NCI-H1436 treated with DMSO at 0.1 percent for 48 hours (cell line): Measurements from ENCODE around the gene FBXL19.
"Not testable (repeated sequence)": the region's sequence is repeated elsewhere in the genome, so short reads cannot be mapped to it uniquely, and the experiment has no call there.

ENCODE experiments used
- DNase-seq: peaks from one replicate; lab custom pipeline; 2025; lab: John Stamatoyannopoulos, UW

Gene FBXL19

DNA sequence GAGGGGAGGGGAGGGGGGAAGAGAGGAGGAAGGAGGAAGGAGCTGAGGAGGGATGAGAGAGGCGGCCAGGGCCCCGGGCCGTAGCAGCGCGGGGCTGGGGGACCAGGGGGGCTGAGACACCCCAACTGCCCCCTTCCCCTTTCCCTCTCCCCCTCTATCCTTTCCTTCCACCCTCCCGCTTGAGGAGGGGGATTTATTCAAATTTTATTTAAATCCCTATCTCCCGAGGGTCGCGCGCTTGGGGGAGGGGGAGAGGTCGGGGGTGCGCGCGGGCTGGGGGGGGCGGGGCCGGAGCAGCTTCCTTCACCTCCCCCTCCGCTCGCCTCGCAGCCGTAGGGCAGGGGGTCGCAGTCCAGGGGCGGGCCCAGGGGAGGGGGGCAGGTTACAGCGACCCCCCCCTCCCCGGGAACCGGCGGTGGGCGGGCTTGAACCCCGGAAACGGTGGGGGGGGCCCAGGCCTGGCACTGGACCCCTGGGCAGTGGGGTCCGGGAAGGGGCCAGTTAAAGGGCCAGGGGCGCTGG is at the start of gene FBXL19:
TSS of gene FBXL19 (plus strand) at position 19 of the 522 bp plus-strand sequence. CDS start 2,183 bp downstream, outside the sequence.
- DNase-seq: no peak

GRCh38 chr16:30874244-30874820 is 49.0 kb upstream of the FBXL19 start:
- no peak for DNase-seq

DNA sequence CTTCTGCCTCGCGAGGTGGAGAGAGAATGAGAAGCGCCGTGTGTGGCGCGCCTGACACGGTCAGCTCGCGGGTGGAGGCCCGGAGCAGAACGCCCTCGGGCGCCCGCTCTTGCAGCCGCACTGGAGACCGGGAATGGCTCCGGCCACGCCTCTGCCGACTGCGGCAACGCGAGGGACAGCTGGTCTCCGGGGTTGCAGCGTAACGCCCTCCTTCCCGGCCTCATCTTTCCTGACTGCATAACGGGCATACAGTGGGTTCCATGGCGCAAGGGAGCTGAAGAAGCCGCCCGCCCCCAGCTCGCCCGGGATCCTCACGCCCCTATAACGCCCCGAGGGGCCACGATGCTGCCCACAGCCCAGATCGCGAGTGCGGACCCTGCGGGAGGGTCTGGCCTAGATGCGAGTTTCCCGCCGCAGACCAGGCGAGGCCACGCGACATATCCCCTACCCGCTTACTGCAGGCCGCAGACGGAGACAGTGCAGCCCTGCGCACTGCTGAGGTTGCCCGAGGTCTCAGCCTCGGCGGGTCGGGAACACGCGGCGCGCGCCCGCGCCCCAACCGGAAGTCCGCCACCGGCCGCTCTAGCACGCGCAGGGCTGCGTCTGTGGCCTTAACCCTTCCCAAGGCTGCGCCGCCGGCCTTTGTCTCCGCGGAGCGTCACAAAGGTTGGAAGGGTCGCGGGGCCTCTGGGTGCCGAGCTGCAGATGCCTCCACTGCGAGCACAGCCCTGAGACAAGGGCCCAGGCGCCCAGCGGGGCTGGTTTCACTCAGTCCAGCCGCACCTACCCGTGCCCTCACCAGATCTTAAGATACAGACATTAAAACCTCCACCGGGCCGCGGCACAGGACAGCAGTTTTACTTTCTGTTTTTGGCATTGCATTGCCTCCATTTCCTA is 48.3 kb upstream of the FBXL19 start:
- no peak for DNase-seq

DNA sequence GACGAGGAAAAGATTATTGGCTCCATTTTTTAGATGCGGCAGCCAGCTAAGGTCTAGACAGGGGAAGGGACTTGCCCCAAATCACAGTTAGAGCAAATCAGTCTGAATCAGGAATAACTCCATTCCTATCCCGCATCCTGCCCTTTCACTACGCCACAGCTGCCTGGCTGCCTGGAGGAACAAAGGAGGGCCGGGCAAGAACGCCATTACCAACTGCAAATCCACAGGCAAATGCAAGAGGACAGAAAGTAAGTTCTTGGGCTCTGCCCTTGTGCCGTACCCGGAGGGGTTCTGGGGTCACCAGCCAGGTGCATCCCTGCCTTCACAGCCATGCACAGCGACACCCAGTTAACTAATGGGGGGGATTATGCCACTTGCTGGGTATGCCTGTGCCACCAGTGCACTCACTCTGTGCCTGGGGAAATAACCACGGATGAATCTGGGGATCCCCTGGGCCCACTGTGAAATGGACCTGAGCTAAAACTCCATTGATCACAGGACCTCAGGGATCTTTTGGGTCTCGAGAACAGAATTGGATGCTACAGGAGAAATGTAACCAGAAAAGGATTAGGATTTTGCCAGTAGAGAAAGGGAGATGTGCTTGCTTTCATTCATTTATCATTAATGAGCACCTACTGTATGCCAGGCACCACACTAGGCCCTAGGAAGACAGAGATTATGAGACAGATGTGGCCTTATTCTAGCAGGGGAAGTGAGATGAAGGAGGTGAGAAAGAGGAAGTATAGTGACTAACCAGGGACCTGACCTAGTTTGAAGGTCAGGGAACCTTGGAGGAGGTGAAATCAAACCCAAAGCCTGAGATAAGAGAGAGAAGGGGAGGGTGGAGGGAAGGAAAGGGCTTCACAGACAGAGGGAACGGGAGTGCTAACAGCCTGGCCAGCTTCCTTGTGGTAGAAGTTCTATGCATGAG is 47.2 kb upstream of the FBXL19 start:
- no peak for DNase-seq

DNA sequence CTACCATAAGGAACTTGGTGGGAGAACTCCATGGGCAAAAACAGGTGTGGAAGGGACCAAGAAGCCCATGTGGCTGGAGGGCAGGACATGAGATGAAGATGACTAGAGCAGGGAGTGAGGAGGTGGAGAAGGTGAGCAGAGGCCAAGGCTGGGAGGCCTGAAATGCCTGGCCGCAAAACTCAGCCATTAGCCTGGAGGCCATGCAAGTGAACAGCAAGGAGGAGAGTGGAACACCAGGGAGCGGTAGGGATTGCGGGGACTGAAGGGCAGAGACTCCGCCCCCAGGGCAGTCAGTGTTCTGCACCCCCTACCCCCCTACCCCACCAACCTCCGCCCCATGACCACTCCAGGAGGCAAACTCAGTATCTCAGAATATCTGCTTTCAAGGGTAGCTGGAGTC is 46.5 kb upstream of the FBXL19 start:
- DNase-seq: no peak

GRCh38 chr16:30882429-30883310 is 40.7 kb upstream of the FBXL19 start:
- no peak for DNase-seq

DNA sequence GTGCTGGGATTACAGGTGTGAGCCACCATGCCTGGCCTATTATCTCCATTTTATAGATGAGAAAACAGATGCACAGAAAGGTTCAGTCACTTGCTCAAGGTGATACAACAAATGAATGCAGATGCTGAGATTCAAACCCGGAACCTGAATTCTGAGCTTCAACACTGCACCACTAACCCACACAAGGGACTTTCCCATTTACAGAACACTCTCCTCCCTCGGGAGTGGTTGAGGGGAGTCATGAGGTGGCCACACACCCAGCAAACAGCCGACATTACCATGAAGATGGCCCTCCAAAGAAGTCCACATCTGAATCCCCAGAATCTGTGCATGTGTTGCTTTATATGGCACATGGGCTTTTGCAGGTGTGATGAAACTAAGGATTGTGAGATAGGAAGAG is 38.6 kb upstream of the FBXL19 start:
- DNase-seq: no peak

DNA sequence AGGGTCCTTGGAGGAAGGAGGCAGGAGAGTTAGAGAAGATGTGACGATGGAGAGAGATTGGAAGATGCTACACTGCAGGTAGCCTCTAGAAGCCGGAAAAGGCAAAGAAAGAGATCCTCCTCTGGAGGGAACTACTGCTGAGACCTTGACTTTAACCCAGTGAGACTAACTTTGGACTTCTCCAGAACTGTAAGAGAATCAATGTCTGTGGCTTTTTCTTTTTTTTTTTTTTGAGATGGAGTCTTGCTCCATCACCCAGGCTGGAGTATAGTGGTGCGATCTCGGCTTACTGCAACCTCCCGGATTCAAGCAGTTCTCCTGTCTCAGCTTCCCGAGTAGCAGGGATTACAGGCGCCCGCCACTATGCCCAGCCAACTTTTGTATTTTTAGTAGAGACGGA is 38.2 kb upstream of the FBXL19 start:
- DNase-seq: no peak

- no peak for DNase-seq
These were observed 37.2 kb upstream of the FBXL19 start for GRCh38 chr16:30886145-30886544.

DNA sequence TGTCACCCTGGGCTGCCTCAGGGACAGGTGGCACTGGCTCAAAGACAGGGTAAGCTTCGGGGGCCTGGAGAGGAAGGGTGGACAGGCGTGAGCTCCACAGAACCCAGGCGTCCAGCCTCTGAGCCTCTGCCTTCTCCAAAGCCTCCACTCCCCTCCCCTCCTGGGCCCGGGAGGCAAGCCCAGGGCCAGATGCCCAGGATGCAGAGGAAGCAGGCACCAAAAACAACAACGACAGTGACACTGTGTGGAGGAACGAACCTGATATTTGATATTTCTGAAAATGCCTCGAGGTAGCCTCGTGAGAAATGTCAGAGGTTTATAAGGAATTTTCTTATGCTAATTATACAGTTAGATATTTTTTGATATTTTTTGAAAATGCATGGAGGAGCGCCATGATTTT is 35.4 kb upstream of the FBXL19 start:
- DNase-seq: no peak

DNA sequence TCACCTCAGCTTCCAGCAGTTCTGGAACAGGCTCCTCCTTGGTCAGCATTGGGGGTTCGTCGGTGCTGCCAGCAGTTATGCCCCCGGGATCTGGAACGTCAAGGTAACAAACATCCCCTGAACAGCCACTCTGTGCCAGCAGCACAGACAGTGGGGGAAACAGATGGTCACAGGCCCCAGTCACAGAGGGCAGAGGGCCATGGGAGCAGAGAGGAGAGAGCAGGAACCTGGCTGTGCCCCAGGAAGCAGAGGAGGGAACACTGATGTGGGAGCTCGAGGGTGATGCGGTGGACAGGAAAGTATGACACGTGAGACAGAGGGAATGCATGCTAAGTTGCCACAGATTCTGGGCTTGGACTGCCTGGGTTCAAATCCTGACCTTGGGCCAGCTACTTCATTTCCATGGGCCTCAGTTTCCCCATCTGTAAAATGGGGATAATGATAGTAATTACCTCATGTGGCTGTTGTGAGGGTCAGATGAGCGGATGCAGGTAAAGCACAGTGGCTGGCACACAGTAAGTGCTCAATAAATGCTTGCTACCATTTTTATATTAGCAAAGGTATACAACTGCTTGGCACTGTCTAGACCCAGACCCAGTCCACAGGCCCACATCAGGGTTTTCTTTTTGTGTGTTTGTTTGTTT is 34.4 kb upstream of the FBXL19 start:
- DNase-seq: no peak

DNA sequence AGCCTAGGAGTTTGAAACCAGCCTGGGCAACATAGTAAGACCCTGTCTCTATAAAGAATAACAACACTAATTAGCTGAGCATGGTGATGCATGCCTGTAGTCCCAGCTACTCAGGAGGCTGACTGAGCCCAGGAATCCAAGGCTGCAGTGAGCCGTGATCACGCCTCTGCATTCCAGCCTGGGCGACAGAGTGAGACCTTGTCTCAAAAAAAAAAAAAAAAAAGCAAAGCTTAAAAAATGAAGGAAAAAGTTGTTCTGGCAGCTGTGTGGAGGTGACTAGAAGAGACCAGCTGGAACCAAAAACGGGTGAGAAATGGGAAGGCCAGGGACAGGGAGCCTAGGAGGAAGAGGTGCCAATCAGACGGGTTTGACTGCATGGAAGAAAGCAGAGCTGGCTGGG is 33.7 kb upstream of the FBXL19 start:
- no peak for DNase-seq

GRCh38 chr16:30891043-30891823 is 32.1 kb upstream of the FBXL19 start:
- not testable (repeated sequence) for DNase-seq

- no peak for DNase-seq
These were observed 30.5 kb upstream of the FBXL19 start for GRCh38 chr16:30892670-30893416.

GRCh38 chr16:30893417-30893743 is 30.0 kb upstream of the FBXL19 start:
- DNase-seq: no peak

GRCh38 chr16:30893744-30894539 is 29.4 kb upstream of the FBXL19 start, which contains the start of gene BCL7C:
Gene BCL7C, minus strand, starts transcription at chr16:30894077. Its CDS starts 133 bp downstream, at chr16:30893944.
- no peak for DNase-seq

GRCh38 chr16:30894540-30895368 is 28.6 kb upstream of the FBXL19 start:
- DNase-seq: no peak
